Loucy (cell line): Measurements from ENCODE around the gene MYO18B.

Experiments
- H2AFZ ChIP-seq: fragments of 200-600 bp; sonication (generic); 2 replicates; pipeline ENCODE4 v1.6.0; 2016; ENCODE audit warnings: antibody characterized with exemption, mild to moderate bottlenecking, low read length, moderate library complexity
- H3F3A ChIP-seq: fragments of 200-600 bp; 2 replicates; pipeline ENCODE4 v1.6.0; 2016; ENCODE audit warnings: antibody characterized with exemption, low read depth, mild to moderate bottlenecking
- H3K27me3 ChIP-seq: fragments of 200-600 bp; sonication (generic); 2 replicates; pipeline ENCODE4 v1.6.1; 2014; ENCODE audit warnings: low read length, mild to moderate bottlenecking; ENCODE audit not compliant: insufficient read depth, poor library complexity, severe bottlenecking
- H3K36me3 ChIP-seq: fragments of 200-600 bp; sonication (generic); 2 replicates; pipeline ENCODE4 v1.6.1; 2016; ENCODE audit warnings: low read length; ENCODE audit not compliant: insufficient read depth
- H3K4me1 ChIP-seq: fragments of 200-600 bp; sonication (generic); 2 replicates; pipeline ENCODE4 v1.5.1; 2014; ENCODE audit warnings: low read length, mild to moderate bottlenecking; ENCODE audit not compliant: insufficient read depth, poor library complexity, severe bottlenecking
- H3K4me2 ChIP-seq: fragments of 200-600 bp; sonication (generic); 2 replicates; pipeline ENCODE4 v1.6.0; 2014; ENCODE audit warnings: antibody characterized with exemption, low read length, low read depth, mild to moderate bottlenecking; ENCODE audit not compliant: poor library complexity, severe bottlenecking
- H3K4me3 ChIP-seq: fragments of 200-600 bp; sonication (generic); 2 replicates; pipeline ENCODE4 v1.5.1; 2014; ENCODE audit warnings: low read length, mild to moderate bottlenecking, mixed read lengths; ENCODE audit not compliant: poor library complexity, severe bottlenecking
- H3K79me2 ChIP-seq: fragments of 200-600 bp; sonication (generic); 2 replicates; pipeline ENCODE4 v1.6.1; 2014; ENCODE audit warnings: low read length; ENCODE audit not compliant: insufficient read depth
- H3K9ac ChIP-seq: fragments of 200-600 bp; sonication (generic); 2 replicates; pipeline ENCODE4 v1.6.0; 2014; ENCODE audit warnings: mild to moderate bottlenecking, low read depth, low read length, moderate library complexity; ENCODE audit not compliant: poor library complexity, severe bottlenecking
- H3K9me2 ChIP-seq: fragments of 200-600 bp; sonication (generic); replicated peaks from 2 replicates; pipeline ENCODE4 v1.6.1; 2016; ENCODE audit warnings: low read depth, low read length, mixed read lengths
- H3K9me3 ChIP-seq: fragments of 200-600 bp; sonication (generic); 2 replicates; pipeline ENCODE4 v1.6.1; 2014; ENCODE audit warnings: mild to moderate bottlenecking, antibody characterized with exemption, low read length, low read depth; ENCODE audit not compliant: insufficient read depth
- H4K20me1 ChIP-seq: fragments of 200-600 bp; sonication (generic); 2 replicates; pipeline ENCODE4 v1.6.0; 2014; ENCODE audit warnings: antibody characterized with exemption, low read length, mild to moderate bottlenecking; ENCODE audit not compliant: insufficient read depth, poor library complexity, severe bottlenecking
- EZH2phosphoT487 ChIP-seq: fragments of 200-600 bp; IDR thresholded peaks from 2 replicates; pipeline ENCODE4 v1.6.1; 2018; ENCODE audit warnings: antibody characterized with exemption, mild to moderate bottlenecking, moderate library complexity, borderline replicate concordance
- TF ChIP-seq, protein P1 (sequence below): fragments of 200-600 bp; sonication (generic); conservative IDR thresholded peaks from 2 replicates; pipeline ENCODE4 v1.5.1; 2014; ENCODE audit warnings: mild to moderate bottlenecking, antibody characterized with exemption, low read length

The MYO18B gene

DNA sequence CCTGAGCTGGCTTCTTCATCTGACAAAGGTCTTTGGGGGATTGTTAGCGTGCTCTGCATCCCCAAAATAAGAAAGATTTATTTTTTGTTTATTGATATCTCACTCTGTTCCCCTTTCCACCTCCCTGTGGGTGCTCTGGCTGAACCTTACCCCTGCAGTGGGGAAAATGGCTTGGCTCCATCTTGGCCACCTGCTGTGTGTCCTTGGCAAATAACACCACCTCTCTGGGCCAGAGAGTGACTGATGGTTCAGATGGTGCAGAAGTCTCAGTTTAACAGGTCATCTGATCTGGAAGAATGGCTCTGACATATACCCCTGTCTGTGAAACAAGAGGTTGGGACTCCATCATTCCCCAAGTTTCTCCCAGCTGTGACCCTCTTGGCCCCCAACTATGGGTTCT, 157.6 kb downstream of the MYO18B start:
- no peaks in the 10 kb centered on the region for H3F3A ChIP-seq
- no peaks in the 10 kb centered on the region for H3K4me1 ChIP-seq
- no peak for TF ChIP-seq EZH2phosphoT487
- TF ChIP-seq, protein P1, sequence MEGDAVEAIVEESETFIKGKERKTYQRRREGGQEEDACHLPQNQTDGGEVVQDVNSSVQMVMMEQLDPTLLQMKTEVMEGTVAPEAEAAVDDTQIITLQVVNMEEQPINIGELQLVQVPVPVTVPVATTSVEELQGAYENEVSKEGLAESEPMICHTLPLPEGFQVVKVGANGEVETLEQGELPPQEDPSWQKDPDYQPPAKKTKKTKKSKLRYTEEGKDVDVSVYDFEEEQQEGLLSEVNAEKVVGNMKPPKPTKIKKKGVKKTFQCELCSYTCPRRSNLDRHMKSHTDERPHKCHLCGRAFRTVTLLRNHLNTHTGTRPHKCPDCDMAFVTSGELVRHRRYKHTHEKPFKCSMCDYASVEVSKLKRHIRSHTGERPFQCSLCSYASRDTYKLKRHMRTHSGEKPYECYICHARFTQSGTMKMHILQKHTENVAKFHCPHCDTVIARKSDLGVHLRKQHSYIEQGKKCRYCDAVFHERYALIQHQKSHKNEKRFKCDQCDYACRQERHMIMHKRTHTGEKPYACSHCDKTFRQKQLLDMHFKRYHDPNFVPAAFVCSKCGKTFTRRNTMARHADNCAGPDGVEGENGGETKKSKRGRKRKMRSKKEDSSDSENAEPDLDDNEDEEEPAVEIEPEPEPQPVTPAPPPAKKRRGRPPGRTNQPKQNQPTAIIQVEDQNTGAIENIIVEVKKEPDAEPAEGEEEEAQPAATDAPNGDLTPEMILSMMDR, result no peak
- no peaks in the 10 kb centered on the region for H3K36me3 ChIP-seq
- H3K27me3 ChIP-seq, result no peaks in the 10 kb centered on the region
- H3K79me2 ChIP-seq, result no peaks in the 10 kb centered on the region
- no peaks in the 10 kb centered on the region for H3K9me3 ChIP-seq
- H2AFZ ChIP-seq, result no peak overlapping the region
- no peak overlapping the region for H3K4me2 ChIP-seq
- no peaks in the 10 kb centered on the region for H4K20me1 ChIP-seq
- H3K9me2 ChIP-seq, result no peaks in the 10 kb centered on the region
- no peak overlapping the region for H3K4me3 ChIP-seq
- no peak overlapping the region for H3K9ac ChIP-seq

DNA sequence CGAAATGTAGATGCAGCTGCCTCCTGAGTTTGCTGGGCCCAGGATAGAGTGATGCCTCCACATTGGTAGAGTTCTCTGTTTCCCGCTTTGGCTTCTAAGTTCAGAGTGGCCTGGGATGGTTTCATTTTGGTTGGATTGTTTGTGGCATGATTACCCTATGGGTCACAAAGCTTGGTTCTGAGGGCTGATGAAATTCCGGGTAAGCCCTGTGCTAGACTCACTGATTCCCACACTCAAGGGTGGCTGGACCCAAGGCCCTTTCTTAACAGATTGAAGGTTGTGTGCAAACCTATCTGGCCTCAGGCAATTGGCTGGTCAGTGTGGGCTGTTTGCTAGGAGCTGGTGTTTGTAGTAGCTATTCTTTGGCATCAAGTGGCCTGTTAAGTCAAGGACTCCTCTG, 158.4 kb downstream of the MYO18B start:
- Histone ChIP-seq H3K4me2 (no peak overlapping the region), H3K79me2 (no peaks in the 10 kb centered on the region), H3K9me3 (no peaks in the 10 kb centered on the region), H3K9ac (no peak overlapping the region), H3K4me1 (no peaks in the 10 kb centered on the region), H3K27me3 (no peaks in the 10 kb centered on the region), H4K20me1 (no peaks in the 10 kb centered on the region), H3K4me3 (no peak overlapping the region), H3F3A (no peaks in the 10 kb centered on the region), H2AFZ (no peak overlapping the region), H3K36me3 (no peaks in the 10 kb centered on the region), H3K9me2 (no peaks in the 10 kb centered on the region)
- TF ChIP-seq, protein P1, result no peak
- TF ChIP-seq EZH2phosphoT487, result no peak

DNA sequence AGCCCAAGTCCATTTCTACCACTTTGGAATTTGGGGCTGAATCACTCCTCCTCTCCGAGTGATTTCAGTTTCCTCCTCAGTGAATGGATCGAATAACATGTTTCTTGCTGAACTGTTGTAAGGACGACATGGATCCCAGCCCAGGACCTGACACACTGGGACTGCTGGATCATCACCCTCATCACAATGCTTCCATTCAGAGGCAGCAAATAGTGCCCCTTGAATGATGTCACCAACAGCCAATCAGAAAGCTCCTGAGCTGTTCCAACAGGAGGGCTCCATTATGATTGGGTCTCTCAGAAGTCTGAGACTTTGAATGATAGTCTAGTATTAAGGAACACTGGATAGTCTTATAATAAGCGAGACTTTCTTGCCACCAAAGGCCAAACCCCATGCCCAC, 158.9 kb downstream of the MYO18B start:
- H3K4me1 ChIP-seq, result no peaks in the 10 kb centered on the region
- H3K79me2 ChIP-seq, result no peaks in the 10 kb centered on the region
- no peak overlapping the region for H2AFZ ChIP-seq
- no peak overlapping the region for H3K4me3 ChIP-seq
- H3K36me3 ChIP-seq, result no peaks in the 10 kb centered on the region
- H3K27me3 ChIP-seq, result no peaks in the 10 kb centered on the region
- no peak overlapping the region for H3K9ac ChIP-seq
- H3K9me2 ChIP-seq, result no peaks in the 10 kb centered on the region
- TF ChIP-seq, protein P1, result no peak
- TF ChIP-seq EZH2phosphoT487, result no peak
- H4K20me1 ChIP-seq, result no peaks in the 10 kb centered on the region
- H3K4me2 ChIP-seq, result no peak overlapping the region
- no peaks in the 10 kb centered on the region for H3F3A ChIP-seq
- H3K9me3 ChIP-seq, result no peaks in the 10 kb centered on the region
